GM13977 (cell line): Measurements from ENCODE around the gene SLC25A27.
"Not testable (repeated sequence)": the region's sequence is repeated elsewhere in the genome, so short reads cannot be mapped to it uniquely, and the experiment has no call there.

Experiments used
- DNase-seq: peaks from one replicate; pipeline ENCODE4 v3.0.0; 2012; ENCODE audit warnings: low spot score
- CTCF ChIP-seq: IDR thresholded peaks from 2 replicates; pipeline ENCODE4 v1.5.1; 2012; ENCODE audit warnings: mild to moderate bottlenecking, control low read depth; ENCODE audit not compliant: insufficient read depth; ENCODE audit errors: extremely low read depth, missing control alignments
- in situ Hi-C: fragments of 300-500 bp; cut with MboI; formaldehyde crosslinking; loops from one replicate; pipeline ENCODE4 v1.12.0; 2022; ENCODE audit warnings: low sequenced_read_pairs, low pct_unique_long_range_greater_than_20kb, mixed read lengths, inconsistent platforms; ENCODE audit not compliant: unreplicated experiment

SLC25A27 gene

DNA sequence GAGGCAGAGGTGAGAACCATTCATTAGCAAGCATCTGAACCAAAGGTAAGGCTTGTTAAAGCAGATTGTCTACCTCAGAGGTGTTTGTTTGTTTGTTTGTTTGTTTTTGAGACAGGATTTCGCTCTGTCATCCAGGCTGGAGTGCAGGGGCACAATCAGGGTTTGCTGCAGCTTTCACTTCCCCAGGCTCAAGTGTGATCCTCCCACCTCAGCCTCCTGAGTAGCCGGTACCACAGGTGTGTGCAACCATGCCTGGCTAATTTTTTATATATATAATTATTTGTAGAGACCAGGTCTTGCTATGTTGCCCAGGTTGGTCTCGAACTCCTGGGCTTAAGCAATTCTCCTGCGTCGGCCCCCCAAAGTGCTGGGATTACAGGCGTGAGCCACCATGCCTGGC, 17.3 kb upstream of the SLC25A27 start:
- in situ Hi-C loops: loop anchor here (25.0 kb wide), 1 partner anchor 573 kb away; no protein-coding TSS in a partner anchor

GRCh38 chr6:46637145-46637544, 15.6 kb upstream of the SLC25A27 start:
- TF ChIP-seq CTCF: no peak
- in situ Hi-C loops: loop anchor here (25.0 kb wide), 1 partner anchor 575 kb away; no protein-coding TSS in a partner anchor
- no peak for DNase-seq

More for the DNA sequence above, 17.3 kb upstream of the SLC25A27 start:
- TF ChIP-seq CTCF: no peak
- DNase-seq: no peak

DNA sequence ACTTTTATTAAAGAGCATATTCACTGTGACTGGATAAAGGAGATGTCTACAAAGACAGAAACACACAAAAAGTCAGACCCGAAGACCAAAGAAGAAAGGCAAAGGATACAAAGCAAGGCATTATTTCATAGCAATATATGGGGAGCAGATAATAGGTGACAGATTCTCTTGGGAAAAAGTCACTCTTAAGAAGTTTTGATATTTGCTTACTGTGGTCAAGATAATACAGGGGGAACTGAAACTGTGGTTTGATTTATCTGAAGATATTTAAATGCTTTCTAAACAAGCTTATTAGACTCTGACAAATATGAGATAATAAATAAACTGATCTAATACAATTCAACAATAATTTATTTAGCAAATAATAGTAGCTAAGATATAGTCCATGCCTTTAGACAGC, 14.8 kb upstream of the SLC25A27 start:
- in situ Hi-C loops: loop anchor here (25.0 kb wide), 1 partner anchor 576 kb away; no protein-coding TSS in a partner anchor
- TF ChIP-seq CTCF: no peak
- no peak for DNase-seq

- no peak for DNase-seq
- in situ Hi-C loops: loop anchor here (25.0 kb wide), 1 partner anchor 576 kb away; no protein-coding TSS in a partner anchor
- no peak for TF ChIP-seq CTCF
Measured at GRCh38 chr6:46638650-46639049, 14.1 kb upstream of the SLC25A27 start.

DNA sequence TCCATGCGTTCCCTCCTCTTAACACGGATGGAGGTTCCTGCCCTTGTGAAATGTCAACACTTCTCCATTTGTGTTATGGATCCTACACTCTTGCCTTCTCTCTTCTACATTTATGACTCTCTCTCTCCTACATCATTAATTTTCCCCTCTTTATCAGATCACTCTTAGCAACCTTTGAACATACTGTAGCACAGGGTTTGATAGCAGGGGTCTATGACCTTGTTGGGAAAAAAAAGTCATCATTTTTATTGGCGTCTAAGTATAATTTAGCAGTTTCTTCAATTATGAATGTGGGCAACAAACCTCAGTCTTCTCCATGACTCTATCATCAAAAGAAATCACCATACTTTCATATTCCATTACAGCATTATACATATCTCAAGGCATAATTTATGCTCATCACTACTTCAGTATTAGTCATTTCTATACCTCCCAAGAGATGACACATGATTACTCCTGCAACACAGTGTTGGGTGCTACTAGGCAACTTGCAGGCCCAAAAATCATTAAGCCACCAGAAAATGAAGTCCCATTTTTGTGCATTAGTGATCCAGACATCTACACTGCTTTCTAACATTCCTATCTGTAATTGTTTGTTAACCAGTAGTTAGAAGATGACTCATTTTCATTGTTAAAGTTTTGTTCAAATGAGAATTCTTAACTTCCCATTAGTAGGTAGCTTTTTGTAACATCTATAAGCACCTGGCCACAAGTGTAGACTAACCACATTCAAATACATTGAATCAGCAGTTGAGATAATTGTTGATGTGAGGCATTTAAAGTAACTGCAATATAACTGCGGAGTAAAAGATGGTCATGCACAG, 9.6 kb upstream of the SLC25A27 start:
- in situ Hi-C loops: loop anchor here (25.0 kb wide), 1 partner anchor 581 kb away; no protein-coding TSS in a partner anchor
- DNase-seq: no peak
- no peak for TF ChIP-seq CTCF

DNA sequence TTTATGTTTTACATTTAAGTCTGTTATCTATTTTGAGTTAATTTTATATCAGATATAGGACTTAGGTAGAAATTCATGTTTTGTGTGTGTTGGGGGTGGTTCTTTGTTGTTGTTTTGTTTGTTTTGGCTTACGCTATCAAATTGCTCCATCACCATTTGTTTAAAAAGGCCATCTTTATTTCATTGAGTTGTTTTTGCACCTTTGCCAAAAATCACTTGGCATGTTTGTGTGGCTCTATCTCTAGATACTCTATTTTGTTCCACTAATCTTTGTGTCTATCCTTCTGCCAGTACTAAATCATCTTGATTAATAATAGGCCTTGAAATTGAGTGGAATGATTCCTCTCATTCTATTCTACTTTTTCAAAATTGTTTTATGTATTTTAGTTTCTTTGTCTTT, 7.5 kb upstream of the SLC25A27 start:
- in situ Hi-C loops: loop anchor here (25.0 kb wide), 1 partner anchor 583 kb away; no protein-coding TSS in a partner anchor
- TF ChIP-seq CTCF: no peak
- DNase-seq: no peak

- in situ Hi-C loops: loop anchor here (25.0 kb wide), 1 partner anchor 586 kb away; no protein-coding TSS in a partner anchor
- not testable (repeated sequence) for DNase-seq
Measured at GRCh38 chr6:46648108-46648507, 4.7 kb upstream of the SLC25A27 start.
